ENCODE measurements around the gene NUTF2. TPM values are rescaled to one million over a fixed set of nuclear protein-coding genes. Genes with fewer than 3 reads are reported as not detected.
A peak's percentile ranks its signal among the peaks of the same experiment; 100 is the strongest.

The NUTF2 gene
- total RNA-seq, 4 donors from 2014 or later = 60.1 to 210 (median 114) TPM

DNA sequence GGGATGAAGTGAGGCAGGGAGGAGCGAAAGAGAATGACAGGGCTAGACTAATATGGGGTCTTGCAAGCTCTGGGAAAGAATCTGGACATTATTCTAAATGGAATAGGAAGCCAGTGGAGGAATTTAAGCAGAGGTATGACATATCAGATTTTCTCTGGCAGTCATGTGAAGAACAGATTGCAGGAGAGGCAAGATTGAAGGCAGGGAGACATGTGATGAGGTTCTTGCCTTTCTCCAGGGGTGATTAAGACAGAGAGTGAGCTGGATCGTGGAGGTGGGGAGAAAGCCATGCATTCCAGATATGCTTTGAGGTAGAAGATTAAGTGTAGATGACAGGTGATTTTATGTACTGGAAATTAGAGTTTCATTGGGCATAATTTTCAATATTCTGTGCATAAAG, 8.9 kb upstream of the NUTF2 start:
- intact Hi-C loops (cut with DNase I; ENCODE audit: low total_unique reads) = no loop called here
- in situ Hi-C loops (cut with MboI; ENCODE audit: low sequenced_read_pairs in 4 of 4) = no loop called here
- Histone ChIP-seq H3K27ac (no peak overlapping the region), H3K36me3 (no peaks in the 10 kb centered on the region), H3K27me3 (no peaks in the 10 kb centered on the region), H3K9me3 (no peaks in the 10 kb centered on the region), H3K4me1 (peaks cover 16 to 21% of the 10 kb centered on the region in 2 donors), H3K4me3 (no peak overlapping the region)
- TF ChIP-seq, protein P1, sequence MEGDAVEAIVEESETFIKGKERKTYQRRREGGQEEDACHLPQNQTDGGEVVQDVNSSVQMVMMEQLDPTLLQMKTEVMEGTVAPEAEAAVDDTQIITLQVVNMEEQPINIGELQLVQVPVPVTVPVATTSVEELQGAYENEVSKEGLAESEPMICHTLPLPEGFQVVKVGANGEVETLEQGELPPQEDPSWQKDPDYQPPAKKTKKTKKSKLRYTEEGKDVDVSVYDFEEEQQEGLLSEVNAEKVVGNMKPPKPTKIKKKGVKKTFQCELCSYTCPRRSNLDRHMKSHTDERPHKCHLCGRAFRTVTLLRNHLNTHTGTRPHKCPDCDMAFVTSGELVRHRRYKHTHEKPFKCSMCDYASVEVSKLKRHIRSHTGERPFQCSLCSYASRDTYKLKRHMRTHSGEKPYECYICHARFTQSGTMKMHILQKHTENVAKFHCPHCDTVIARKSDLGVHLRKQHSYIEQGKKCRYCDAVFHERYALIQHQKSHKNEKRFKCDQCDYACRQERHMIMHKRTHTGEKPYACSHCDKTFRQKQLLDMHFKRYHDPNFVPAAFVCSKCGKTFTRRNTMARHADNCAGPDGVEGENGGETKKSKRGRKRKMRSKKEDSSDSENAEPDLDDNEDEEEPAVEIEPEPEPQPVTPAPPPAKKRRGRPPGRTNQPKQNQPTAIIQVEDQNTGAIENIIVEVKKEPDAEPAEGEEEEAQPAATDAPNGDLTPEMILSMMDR (IDR thresholded peaks at IDR 0.05 in 4 of 5, conservative IDR thresholded peaks at IDR 0.05 in 1 of 5) = no peak
- TF ChIP-seq POLR2A (IDR thresholded peaks at IDR 0.05) = no peak
- no peak for DNase-seq
- no peak for ATAC-seq

DNA sequence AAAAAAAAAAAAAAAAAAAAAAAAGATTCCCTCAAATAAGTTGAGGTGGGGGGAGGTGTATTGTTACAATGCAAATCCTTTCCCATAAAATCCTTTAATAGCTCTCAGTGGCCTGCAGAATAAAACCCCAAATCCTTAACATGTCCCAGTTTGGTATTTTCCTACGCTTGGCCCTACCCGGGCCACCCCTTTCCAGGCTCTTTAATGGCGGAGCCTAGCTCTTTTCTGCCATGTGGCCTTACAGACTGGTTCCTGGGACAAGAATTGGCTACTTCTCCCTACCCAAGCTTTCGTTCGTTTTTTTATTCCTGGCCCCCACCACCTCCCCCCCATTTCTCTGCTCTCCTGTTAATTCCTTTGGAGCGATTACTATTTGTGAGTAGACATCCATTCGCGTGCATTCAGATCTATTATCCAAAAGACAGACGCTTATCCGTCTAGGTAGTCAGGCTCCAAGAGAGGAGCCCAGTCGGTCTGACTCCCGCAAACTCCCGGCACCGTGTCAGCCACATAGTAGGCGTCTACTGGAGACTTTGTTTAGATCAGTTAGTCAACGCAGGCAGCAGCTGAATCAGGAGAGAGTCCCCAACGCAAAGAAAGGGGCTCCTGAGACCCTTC, 5.4 kb upstream of the NUTF2 start:
- H3K36me3 ChIP-seq = no peaks in the 10 kb centered on the region
- peak; percentile 6 to 13 for ATAC-seq
- intact Hi-C loops (cut with DNase I; ENCODE audit: low total_unique reads) = loop anchor here (5.0 to 10.0 kb wide), 2 partner anchors 86 to 277 kb away; partner anchors contain the start of gene CTCF
- in situ Hi-C loops (cut with MboI; ENCODE audit: low sequenced_read_pairs in 4 of 4) = no loop called here
- no peaks in the 10 kb centered on the region for H3K9me3 ChIP-seq
- H3K4me3 ChIP-seq = peak overlapping the region; percentile 76 to 95 (median 78)
- no peak for TF ChIP-seq POLR2A (IDR thresholded peaks at IDR 0.05)
- TF ChIP-seq, protein P1 (IDR thresholded peaks at IDR 0.05 in 4 of 5, conservative IDR thresholded peaks at IDR 0.05 in 1 of 5) = no peak
- H3K4me1 ChIP-seq = peaks cover 39 to 43% of the 10 kb centered on the region in 2 donors
- H3K27ac ChIP-seq = peak overlapping the region; percentile 98 to 100 (median 99)
- DNase-seq = no peak
- no peaks in the 10 kb centered on the region for H3K27me3 ChIP-seq

DNA sequence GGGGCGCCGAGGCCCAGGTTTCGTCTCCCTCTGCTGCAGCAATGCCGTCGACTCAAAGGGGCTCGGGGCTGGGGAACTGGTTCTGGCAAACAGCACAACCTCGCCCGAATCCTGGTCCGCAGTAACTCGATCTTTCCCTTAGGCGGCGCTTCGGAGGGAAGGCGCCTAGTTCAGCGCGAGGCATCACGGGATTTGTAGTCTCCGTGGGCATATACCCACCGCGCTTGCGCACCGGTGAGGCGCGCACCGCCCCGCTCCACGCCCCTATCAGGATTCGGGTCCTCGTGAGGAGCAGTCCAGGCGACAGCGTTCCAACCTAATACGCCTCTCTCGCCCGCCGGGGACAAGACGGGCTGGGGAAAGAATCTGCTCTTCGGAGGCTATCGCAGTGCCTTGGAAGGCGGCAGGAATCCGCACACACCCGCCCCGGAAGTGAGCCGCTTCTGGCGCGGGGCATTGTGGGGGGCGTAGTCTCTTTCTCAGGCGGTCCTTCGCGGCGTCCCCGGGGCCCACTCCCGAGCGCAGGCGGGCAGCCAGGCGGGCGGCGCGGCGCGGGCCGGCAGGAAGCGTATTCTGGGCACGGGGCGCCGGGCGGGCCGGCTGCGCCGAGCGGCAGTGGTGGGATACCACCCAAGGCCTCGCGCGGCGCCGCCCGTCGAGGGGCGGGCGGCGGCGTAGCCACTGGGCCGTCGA, 4.8 kb upstream of the NUTF2 start, which contains the start of gene THAP11:
Gene THAP11 (plus strand): TSS at position 505 of the 693 bp plus-strand sequence. CDS start 235 bp downstream, outside the sequence.
- intact Hi-C loops (cut with DNase I; ENCODE audit: low total_unique reads) = loop anchor here (1.0 to 10.0 kb wide), 3 partner anchors 21 to 277 kb away; partner anchors contain the start of gene CTCF
- no peaks in the 10 kb centered on the region for H3K27me3 ChIP-seq
- peak; percentile 91 to 92 for DNase-seq
- H3K27ac ChIP-seq = peak within 1 kb of the TSS; percentile 98 to 100 (median 99)
- ATAC-seq = peak; percentile 77 to 82
- H3K9me3 ChIP-seq = no peaks in the 10 kb centered on the region
- no peaks in the 10 kb centered on the region for H3K36me3 ChIP-seq
- in situ Hi-C loops (cut with MboI; ENCODE audit: low sequenced_read_pairs in 4 of 4) = no loop called here
- peak within 1 kb of the TSS; percentile 76 to 95 (median 78) for H3K4me3 ChIP-seq
- TF ChIP-seq, protein P1 (IDR thresholded peaks at IDR 0.05 in 4 of 5, conservative IDR thresholded peaks at IDR 0.05 in 1 of 5) = peak; percentile 76 to 91 (median 89)
- peak; percentile 86 to 87 for TF ChIP-seq POLR2A (IDR thresholded peaks at IDR 0.05)
- H3K4me1 ChIP-seq = peaks cover 39 to 43% of the 10 kb centered on the region in 2 donors

DNA sequence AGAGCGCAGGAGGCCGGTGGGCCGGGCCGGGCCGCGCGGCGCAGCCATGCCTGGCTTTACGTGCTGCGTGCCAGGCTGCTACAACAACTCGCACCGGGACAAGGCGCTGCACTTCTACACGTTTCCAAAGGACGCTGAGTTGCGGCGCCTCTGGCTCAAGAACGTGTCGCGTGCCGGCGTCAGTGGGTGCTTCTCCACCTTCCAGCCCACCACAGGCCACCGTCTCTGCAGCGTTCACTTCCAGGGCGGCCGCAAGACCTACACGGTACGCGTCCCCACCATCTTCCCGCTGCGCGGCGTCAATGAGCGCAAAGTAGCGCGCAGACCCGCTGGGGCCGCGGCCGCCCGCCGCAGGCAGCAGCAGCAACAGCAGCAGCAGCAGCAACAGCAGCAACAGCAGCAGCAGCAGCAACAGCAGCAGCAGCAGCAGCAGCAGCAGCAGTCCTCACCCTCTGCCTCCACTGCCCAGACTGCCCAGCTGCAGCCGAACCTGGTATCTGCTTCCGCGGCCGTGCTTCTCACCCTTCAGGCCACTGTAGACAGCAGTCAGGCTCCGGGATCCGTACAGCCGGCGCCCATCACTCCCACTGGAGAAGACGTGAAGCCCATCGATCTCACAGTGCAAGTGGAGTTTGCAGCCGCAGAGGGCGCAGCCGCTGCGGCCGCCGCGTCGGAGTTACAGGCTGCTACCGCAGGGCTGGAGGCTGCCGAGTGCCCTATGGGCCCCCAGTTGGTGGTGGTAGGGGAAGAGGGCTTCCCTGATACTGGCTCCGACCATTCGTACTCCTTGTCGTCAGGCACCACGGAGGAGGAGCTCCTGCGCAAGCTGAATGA, 4.0 kb upstream of the NUTF2 start:
- DNase-seq (peak; percentile 24 to 56), ATAC-seq (peak; percentile 20 to 24)
- intact Hi-C loops (cut with DNase I; ENCODE audit: low total_unique reads) = loop anchor here (1.0 to 10.0 kb wide), 3 partner anchors 21 to 278 kb away; partner anchors contain the start of gene CTCF
- Histone ChIP-seq H3K27me3 (no peaks in the 10 kb centered on the region), H3K4me3 (peak overlapping the region; percentile 76 to 95 (median 78)), H3K27ac (peak overlapping the region; percentile 98 to 100 (median 99)), H3K4me1 (peaks cover 40 to 48% of the 10 kb centered on the region in 2 donors), H3K36me3 (no peaks in the 10 kb centered on the region), H3K9me3 (no peaks in the 10 kb centered on the region)
- TF ChIP-seq POLR2A (IDR thresholded peaks at IDR 0.05) = peak in 1 of 2 donors; percentile 23
- TF ChIP-seq, protein P1 (IDR thresholded peaks at IDR 0.05 in 4 of 5, conservative IDR thresholded peaks at IDR 0.05 in 1 of 5) = no peak
- in situ Hi-C loops (cut with MboI; ENCODE audit: low sequenced_read_pairs in 4 of 4) = no loop called here
